B cell (primary cell): ENCODE data around the gene ANKRD33.

ENCODE experiments used
- CTCF ChIP-seq: fragments of 200-600 bp; IDR thresholded peaks from one replicate; pipeline ENCODE4 v1.8.0; 2022; ENCODE audit warnings: antibody characterized with exemption, mild to moderate bottlenecking
- EZH2 ChIP-seq: IDR thresholded peaks from 2 replicates; pipeline ENCODE4 v1.6.1; 2012; ENCODE audit warnings: borderline replicate concordance, low read depth, mild to moderate bottlenecking, moderate library complexity, low read length; ENCODE audit not compliant: insufficient read depth, poor library complexity, severe bottlenecking

GRCh38 chr12:51862947-51863346, 25.0 kb upstream of the ANKRD33 start:
- TF ChIP-seq CTCF (no peak), EZH2 (no peak)
